GM12878 (cell line): ENCODE data around the gene C1orf21. TPM values are rescaled to one million over a fixed set of nuclear protein-coding genes. Genes with fewer than 3 reads are reported as not detected.

Source experiments
- ATAC-seq: fragments of 200-7000 bp; cut with Tn5 transposase; 3 replicates; pipeline ENCODE4 v1.9.1; 2020; ENCODE audit warnings: mild to moderate bottlenecking, moderate library complexity
- BruUV-seq: library from RNA; stranded (reverse); fragments of 400-500 nt; replicated peaks from 2 replicates; lab custom pipeline; 2021; lab: Mats Ljungman, UMichigan
- CTCF ChIA-PET: fragments of 300-600 bp; sonication (Branson Sonifier 250); formaldehyde crosslinking; extraction: SDS; loops from one replicate; lab custom pipeline; 2021; ENCODE audit warnings: inconsistent platforms; lab: Yijun Ruan, JAX
- POLR2A ChIA-PET: fragments of 350-600 bp; formaldehyde crosslinking; extraction: SDS; loops from one replicate; lab custom pipeline; 2021; ENCODE audit warnings: inconsistent platforms; lab: Charles Lee
- RAD21 ChIA-PET: fragments of 300-600 bp; sonication (Branson Sonifier 250); formaldehyde crosslinking; loops from one replicate; lab custom pipeline; 2023; ENCODE audit warnings: antibody characterized with exemption; ENCODE audit not compliant: unreplicated experiment; lab: Charles Lee
- SMC1A ChIA-PET: fragments of 300-600 bp; sonication (Branson Sonifier 250); formaldehyde crosslinking; loops from one replicate; lab custom pipeline; 2023; ENCODE audit not compliant: unreplicated experiment, uncharacterized antibody; lab: Charles Lee
- DNase-seq: peaks from one replicate; pipeline ENCODE4 v3.0.0-alpha.2; 2011; ENCODE audit warnings: low read depth, low spot score
- FAIRE-seq: peaks from 3 replicates; lab custom pipeline; 2011; peaks lifted over from hg19 to GRCh38; lab: Jason Lieb, UNC
- H2AFZ ChIP-seq: 2 replicates; pipeline ENCODE4 v1.6.0; 2011; ENCODE audit warnings: low read depth, low read length, control low read depth; ENCODE audit not compliant: control insufficient read depth
- H3K27ac ChIP-seq: 2 replicates; pipeline ENCODE4 v1.5.1; 2011; ENCODE audit warnings: control low read depth; ENCODE audit not compliant: control insufficient read depth, insufficient read depth
- H3K27me3 ChIP-seq, 2 experiments: replicated peaks in 1 of 2; 2 replicates each; pipeline versions ENCODE4 v1.6.0 to v1.6.1; 2011; ENCODE audit warnings: low read length in 1 of 2; ENCODE audit not compliant: control insufficient read depth in 2 of 2, insufficient read depth in 2 of 2
- H3K36me3 ChIP-seq, 2 experiments: 2 replicates each; pipeline ENCODE4 v1.5.1; 2011; ENCODE audit warnings: low read length in 1 of 2; ENCODE audit not compliant: control insufficient read depth in 2 of 2, insufficient read depth in 2 of 2
- H3K4me1 ChIP-seq: 2 replicates; pipeline ENCODE4 v1.6.1; 2011; ENCODE audit warnings: mild to moderate bottlenecking, low read length, moderate library complexity, mixed read lengths; ENCODE audit not compliant: control insufficient read depth, insufficient read depth
- H3K4me2 ChIP-seq: 2 replicates; pipeline ENCODE4 v1.6.0; 2011; ENCODE audit warnings: control low read depth; ENCODE audit not compliant: control insufficient read depth, insufficient read depth
- H3K4me3 ChIP-seq: fragments of 200-600 bp; sonication (generic); 2 replicates; pipeline ENCODE4 v1.5.1; 2016
- H3K79me2 ChIP-seq: 2 replicates; pipeline ENCODE4 v1.6.0; 2011; ENCODE audit warnings: low read length; ENCODE audit not compliant: control insufficient read depth, insufficient read depth
- H3K9ac ChIP-seq: 2 replicates; pipeline ENCODE4 v1.8.0; 2011; ENCODE audit warnings: low read length, control low read depth, mixed read lengths; ENCODE audit not compliant: control insufficient read depth, insufficient read depth
- H3K9me3 ChIP-seq: replicated peaks from 3 replicates; pipeline ENCODE4 v1.5.1; 2011; ENCODE audit warnings: mild to moderate bottlenecking, low read length; ENCODE audit not compliant: control insufficient read depth, insufficient read depth
- H4K20me1 ChIP-seq: 2 replicates; pipeline ENCODE4 v1.6.0; 2011; ENCODE audit not compliant: control insufficient read depth, insufficient read depth
- CBX3 ChIP-seq: fragments of 200-600 bp; sonication (generic); IDR thresholded peaks from 2 replicates; pipeline ENCODE4 v1.6.1; 2016; ENCODE audit warnings: low read depth, borderline replicate concordance
- EP300 ChIP-seq, 2 experiments: fragments of 150-350 bp in 1 of 2; IDR thresholded peaks; 2 replicates each; pipeline ENCODE4 v1.6.1; 2011 to 2012; ENCODE audit warnings: low read depth in 2 of 2, low read length in 2 of 2, borderline replicate concordance in 1 of 2, improper control_type of control experiment in 1 of 2, inconsistent platforms in 1 of 2; ENCODE audit not compliant: control insufficient read depth in 1 of 2
- POU2F2 ChIP-seq: IDR thresholded peaks from 3 replicates; pipeline ENCODE4 v1.6.1; 2011; ENCODE audit warnings: low read depth, mild to moderate bottlenecking, low read length, borderline replicate concordance
- SPI1 ChIP-seq: IDR thresholded peaks from 2 replicates; pipeline ENCODE4 v1.6.1; 2011; ENCODE audit warnings: low read depth, mild to moderate bottlenecking, low read length, moderate library complexity, borderline replicate concordance; ENCODE audit not compliant: insufficient read depth
- ZZZ3 ChIP-seq: IDR thresholded peaks from 2 replicates; pipeline ENCODE4 v1.6.1; 2011; ENCODE audit warnings: low read depth; ENCODE audit not compliant: control insufficient read depth, insufficient read length
- WGBS: methylation state at CpG from one replicate; pipeline ENCODE4 v1.1.6; 2016; ENCODE audit warnings: low lambda C conversion rate; ENCODE audit not compliant: insufficient replicate concordance, insufficient coverage; ENCODE audit errors: missing lambda C conversion rate; 5-methylcytosine and 5-hydroxymethylcytosine counted together
- in situ Hi-C: fragments of 300-500 bp; cut with MboI; formaldehyde crosslinking; loops from 9 replicates; pipeline ENCODE4 v1.14.3; 2018; ENCODE audit warnings: mixed read lengths
- intact Hi-C: fragments of 100-400 bp; cut with micrococcal nuclease; formaldehyde crosslinking; loops from one replicate; pipeline ENCODE4 v1.14.2; 2022; ENCODE audit not compliant: unreplicated experiment
- polyA plus RNA-seq, 11 experiments: library from polyadenylated mRNA; depleted of rRNA in 4 of 11; unstranded in 6 of 11; stranded (reverse) in 5 of 11; fragments of >200 nt; fragmentation: Nextera tagmentation in 4 of 11; fragmentation: Illumina TruSeq in 1 of 11; extraction: Ambion mirVana in 4 of 11; extraction: Trizol in 1 of 11; gene quantifications; 1 replicate in 1 of 11; 2 replicates in 10 of 11; pipeline versions ENCODE4 v1.2.1 to v1.2.3, GENCODE V29; 2011 to 2016; ENCODE audit warnings: inconsistent platforms in 2 of 11, missing spikeins in 2 of 11, low read depth in 1 of 11
- total RNA-seq, 4 experiments: library from RNA; depleted of rRNA in 3 of 4; stranded (reverse); fragments of >200 nt in 3 of 4; fragmentation: Illumina TruSeq in 1 of 4; extraction: Trizol in 1 of 4; gene quantifications; 2 replicates each; pipeline versions ENCODE4 v1.2.1 to v1.2.3, GENCODE V29; 2013 to 2021

C1orf21 gene
- total and polyA plus RNA-seq, 10 of the 15 experiments (the other 5 are each of a cell fraction or from before 2014, with no cell fraction given), result 0.03 to 1.6 (median 0.17) TPM; not detected in 3

DNA sequence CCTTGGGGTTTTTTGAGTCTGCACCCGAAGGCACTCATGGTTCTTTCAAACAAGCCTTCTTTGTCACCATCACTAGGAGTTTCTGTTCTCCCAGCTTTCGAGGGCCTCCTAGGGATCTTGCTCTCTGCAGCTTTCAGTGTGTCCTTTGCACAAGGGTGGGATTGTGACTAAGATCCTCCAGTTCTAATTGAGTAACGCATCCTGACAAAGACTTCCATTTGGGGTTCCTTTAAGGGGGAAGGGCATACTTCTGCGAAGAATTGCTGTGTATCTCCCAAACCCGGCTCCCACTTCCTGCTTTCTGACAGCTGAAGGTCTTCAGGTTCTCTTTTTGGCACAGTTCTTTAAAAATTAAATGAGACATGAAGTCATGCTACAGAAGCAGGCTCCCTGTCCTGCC is 228.5 kb downstream of the C1orf21 start:
- Histone ChIP-seq H3K79me2 (no peaks in the 10 kb centered on the region), H3K36me3 (no peaks in the 10 kb centered on the region), H3K9me3 (no peaks in the 10 kb centered on the region), H3K4me2 (peak overlapping the region; percentile 22; the same call in 1 of the 2 replicates), H3K4me1 (no peaks in the 10 kb centered on the region; the same call in 1 of the 2 replicates), H4K20me1 (no peaks in the 10 kb centered on the region), H3K27ac (no peak overlapping the region), H3K27me3 (no peaks in the 10 kb centered on the region), H3K9ac (no peak overlapping the region), H2AFZ (no peak overlapping the region), H3K4me3 (no peak overlapping the region)
- in situ Hi-C loops (no loop called here), intact Hi-C loops (no loop called here)
- ATAC-seq (no peak), FAIRE-seq (no peak), DNase-seq (no peak)
- RAD21 ChIA-PET, result no interaction called here
- SMC1A ChIA-PET, result no interaction called here
- CTCF ChIA-PET, result no interaction called here
- BruUV-seq, result no TSS peak
- POLR2A ChIA-PET, result no interaction called here
- TF ChIP-seq CBX3, result no peak
- peak; percentile 15; the same call in 1 of the 2 replicates for TF ChIP-seq SPI1
- WGBS, result 19% methylated on average over 5 of the region's 5 CpGs

DNA sequence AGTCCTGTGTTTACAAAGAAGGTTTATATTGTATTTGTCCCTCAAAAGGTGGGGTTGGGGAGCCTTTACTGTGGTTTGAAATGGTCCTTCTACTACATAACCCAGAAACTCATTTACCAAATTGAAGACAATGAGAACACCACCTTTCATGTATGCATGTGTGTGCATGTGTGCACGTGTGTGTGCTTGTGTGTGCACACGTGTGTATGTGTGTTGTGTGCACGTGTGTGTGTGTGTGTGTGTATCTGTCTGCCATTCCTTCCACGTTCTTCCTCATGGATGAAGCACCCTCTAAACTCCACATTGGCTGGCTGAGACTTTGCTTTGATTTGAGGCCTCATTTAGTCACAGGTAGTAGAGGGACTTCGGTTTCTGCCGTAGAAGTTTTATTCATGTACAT is 229.7 kb downstream of the C1orf21 start:
- DNase-seq, result no peak
- SMC1A ChIA-PET, result no interaction called here

More for the DNA sequence above, 229.7 kb downstream of the C1orf21 start:
- Histone ChIP-seq H3K79me2 (no peaks in the 10 kb centered on the region), H3K4me3 (no peak overlapping the region), H3K4me2 (no peak overlapping the region), H2AFZ (no peak overlapping the region), H3K4me1 (no peaks in the 10 kb centered on the region), H4K20me1 (no peaks in the 10 kb centered on the region), H3K9ac (no peak overlapping the region), H3K36me3 (no peaks in the 10 kb centered on the region), H3K27me3 (no peaks in the 10 kb centered on the region), H3K9me3 (no peaks in the 10 kb centered on the region), H3K27ac (no peak overlapping the region)
- in situ Hi-C loops (no loop called here), intact Hi-C loops (no loop called here)
- ChIA-PET POLR2A (no interaction called here), CTCF (no interaction called here), RAD21 (no interaction called here)
- ATAC-seq, result no peak
- TF ChIP-seq POU2F2, result no peak
- TF ChIP-seq EP300 (IDR thresholded peaks at IDR 0.05; ENCODE audit: borderline replicate concordance in 1 of 2, control insufficient read depth in 1 of 2, low read depth in 2 of 2, low read length in 2 of 2), result no peak
- no peak for TF ChIP-seq ZZZ3
- no peak for FAIRE-seq
- BruUV-seq, result no TSS peak
- WGBS, result 46% methylated on average over 6 of the region's 6 CpGs
